KMS-11 (cell line): ENCODE results near the gene MARVELD1.

Experiments
- H2AFZ ChIP-seq: fragments of 200-600 bp; sonication (generic); 2 replicates; pipeline ENCODE4 v1.6.1; 2016; ENCODE audit warnings: antibody characterized with exemption, mixed run types, low read depth
- H3K27ac ChIP-seq: fragments of 200-600 bp; sonication (generic); 2 replicates; pipeline ENCODE4 v1.6.1; 2016; ENCODE audit warnings: mild to moderate bottlenecking, mixed run types
- H3K27me3 ChIP-seq: fragments of 200-600 bp; sonication (generic); 2 replicates; pipeline ENCODE4 v1.6.1; 2017; ENCODE audit warnings: mild to moderate bottlenecking, low read depth, mixed run types, moderate library complexity; ENCODE audit not compliant: insufficient read depth
- H3K36me3 ChIP-seq: fragments of 200-600 bp; sonication (generic); 2 replicates; pipeline ENCODE4 v1.6.1; 2017; ENCODE audit warnings: mild to moderate bottlenecking, mixed run types; ENCODE audit not compliant: insufficient read depth
- H3K4me1 ChIP-seq: fragments of 200-600 bp; sonication (generic); 2 replicates; pipeline ENCODE4 v1.6.1; 2016; ENCODE audit warnings: mild to moderate bottlenecking, low read depth, mixed run types; ENCODE audit not compliant: poor library complexity, severe bottlenecking
- H3K4me2 ChIP-seq: fragments of 200-600 bp; sonication (generic); 2 replicates; pipeline ENCODE4 v1.7.0; 2016; ENCODE audit warnings: mild to moderate bottlenecking, mixed run types
- H3K4me3 ChIP-seq: fragments of 200-600 bp; sonication (generic); IDR thresholded peaks from 2 replicates; pipeline ENCODE4 v1.6.1; 2017; ENCODE audit warnings: low read depth, low read length, mixed read lengths; ENCODE audit not compliant: insufficient read depth
- H3K79me2 ChIP-seq: fragments of 200-600 bp; sonication (generic); 2 replicates; pipeline ENCODE4 v1.6.1; 2016; ENCODE audit warnings: low read depth, mixed run types; ENCODE audit not compliant: insufficient read depth
- H3K9ac ChIP-seq: fragments of 200-600 bp; sonication (generic); 2 replicates; pipeline ENCODE4 v1.6.1; 2016; ENCODE audit warnings: mild to moderate bottlenecking, mixed run types
- H4K20me1 ChIP-seq: fragments of 200-600 bp; sonication (generic); 2 replicates; pipeline ENCODE4 v1.6.1; 2016; ENCODE audit warnings: mild to moderate bottlenecking, mixed run types; ENCODE audit not compliant: insufficient read depth
- TF ChIP-seq, protein P1 (sequence below): fragments of 200-600 bp; sonication (generic); conservative IDR thresholded peaks from 2 replicates; pipeline ENCODE4 v1.6.1; 2017; ENCODE audit warnings: low read depth, mild to moderate bottlenecking, antibody characterized with exemption, low read length, moderate library complexity, mixed read lengths

Gene MARVELD1

GRCh38 chr10:97707134-97707861 lies 6.2 kb upstream of the MARVELD1 start:
- no peak overlapping the region for H2AFZ ChIP-seq
- H3K36me3 ChIP-seq: no peaks in the 10 kb centered on the region
- TF ChIP-seq, protein P1, sequence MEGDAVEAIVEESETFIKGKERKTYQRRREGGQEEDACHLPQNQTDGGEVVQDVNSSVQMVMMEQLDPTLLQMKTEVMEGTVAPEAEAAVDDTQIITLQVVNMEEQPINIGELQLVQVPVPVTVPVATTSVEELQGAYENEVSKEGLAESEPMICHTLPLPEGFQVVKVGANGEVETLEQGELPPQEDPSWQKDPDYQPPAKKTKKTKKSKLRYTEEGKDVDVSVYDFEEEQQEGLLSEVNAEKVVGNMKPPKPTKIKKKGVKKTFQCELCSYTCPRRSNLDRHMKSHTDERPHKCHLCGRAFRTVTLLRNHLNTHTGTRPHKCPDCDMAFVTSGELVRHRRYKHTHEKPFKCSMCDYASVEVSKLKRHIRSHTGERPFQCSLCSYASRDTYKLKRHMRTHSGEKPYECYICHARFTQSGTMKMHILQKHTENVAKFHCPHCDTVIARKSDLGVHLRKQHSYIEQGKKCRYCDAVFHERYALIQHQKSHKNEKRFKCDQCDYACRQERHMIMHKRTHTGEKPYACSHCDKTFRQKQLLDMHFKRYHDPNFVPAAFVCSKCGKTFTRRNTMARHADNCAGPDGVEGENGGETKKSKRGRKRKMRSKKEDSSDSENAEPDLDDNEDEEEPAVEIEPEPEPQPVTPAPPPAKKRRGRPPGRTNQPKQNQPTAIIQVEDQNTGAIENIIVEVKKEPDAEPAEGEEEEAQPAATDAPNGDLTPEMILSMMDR: no peak
- H3K79me2 ChIP-seq: no peaks in the 10 kb centered on the region
- no peak overlapping the region for H3K9ac ChIP-seq
- no peaks in the 10 kb centered on the region for H3K4me1 ChIP-seq
- H4K20me1 ChIP-seq: no peaks in the 10 kb centered on the region
- H3K4me3 ChIP-seq: no peak overlapping the region
- H3K4me2 ChIP-seq: no peak overlapping the region
- H3K27me3 ChIP-seq: no peaks in the 10 kb centered on the region
- no peak overlapping the region for H3K27ac ChIP-seq

DNA sequence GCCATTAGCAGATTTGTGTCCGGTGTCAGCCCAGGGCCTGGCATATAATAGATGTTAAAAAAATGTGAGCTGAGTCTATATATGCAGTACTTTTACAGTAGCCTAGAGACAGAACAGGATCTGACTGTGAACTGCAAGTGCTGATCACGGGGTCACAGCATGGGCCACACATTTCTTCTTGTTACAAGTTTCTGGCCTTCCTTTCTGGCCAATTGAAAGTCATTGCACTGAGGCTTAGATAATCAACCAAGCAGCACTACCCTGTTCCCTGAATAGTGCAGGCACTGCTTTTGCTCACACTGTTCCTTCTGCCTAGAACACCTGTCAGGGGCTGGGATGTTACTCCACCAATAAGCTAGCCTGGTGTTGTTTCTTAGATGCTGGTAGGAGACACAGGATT lies 5.4 kb upstream of the MARVELD1 start:
- Histone ChIP-seq H3K4me1 (peaks cover 5% of the 10 kb centered on the region), H3K4me2 (no peak overlapping the region), H4K20me1 (no peaks in the 10 kb centered on the region), H3K27ac (no peak overlapping the region), H2AFZ (no peak overlapping the region), H3K36me3 (no peaks in the 10 kb centered on the region), H3K79me2 (no peaks in the 10 kb centered on the region), H3K4me3 (no peak overlapping the region), H3K27me3 (no peaks in the 10 kb centered on the region), H3K9ac (no peak overlapping the region)
- TF ChIP-seq, protein P1: no peak

- H3K27me3 ChIP-seq: no peaks in the 10 kb centered on the region
- H3K4me1 ChIP-seq: peaks cover 7% of the 10 kb centered on the region
- TF ChIP-seq, protein P1: peak; percentile 81
- H2AFZ ChIP-seq: no peak overlapping the region
- H3K4me2 ChIP-seq: no peak overlapping the region
- H4K20me1 ChIP-seq: no peaks in the 10 kb centered on the region
- H3K79me2 ChIP-seq: no peaks in the 10 kb centered on the region
- no peak overlapping the region for H3K27ac ChIP-seq
- H3K9ac ChIP-seq: no peak overlapping the region
- H3K36me3 ChIP-seq: no peaks in the 10 kb centered on the region
- no peak overlapping the region for H3K4me3 ChIP-seq
Observed at GRCh38 chr10:97708976-97709946, 4.3 kb upstream of the MARVELD1 start.

DNA sequence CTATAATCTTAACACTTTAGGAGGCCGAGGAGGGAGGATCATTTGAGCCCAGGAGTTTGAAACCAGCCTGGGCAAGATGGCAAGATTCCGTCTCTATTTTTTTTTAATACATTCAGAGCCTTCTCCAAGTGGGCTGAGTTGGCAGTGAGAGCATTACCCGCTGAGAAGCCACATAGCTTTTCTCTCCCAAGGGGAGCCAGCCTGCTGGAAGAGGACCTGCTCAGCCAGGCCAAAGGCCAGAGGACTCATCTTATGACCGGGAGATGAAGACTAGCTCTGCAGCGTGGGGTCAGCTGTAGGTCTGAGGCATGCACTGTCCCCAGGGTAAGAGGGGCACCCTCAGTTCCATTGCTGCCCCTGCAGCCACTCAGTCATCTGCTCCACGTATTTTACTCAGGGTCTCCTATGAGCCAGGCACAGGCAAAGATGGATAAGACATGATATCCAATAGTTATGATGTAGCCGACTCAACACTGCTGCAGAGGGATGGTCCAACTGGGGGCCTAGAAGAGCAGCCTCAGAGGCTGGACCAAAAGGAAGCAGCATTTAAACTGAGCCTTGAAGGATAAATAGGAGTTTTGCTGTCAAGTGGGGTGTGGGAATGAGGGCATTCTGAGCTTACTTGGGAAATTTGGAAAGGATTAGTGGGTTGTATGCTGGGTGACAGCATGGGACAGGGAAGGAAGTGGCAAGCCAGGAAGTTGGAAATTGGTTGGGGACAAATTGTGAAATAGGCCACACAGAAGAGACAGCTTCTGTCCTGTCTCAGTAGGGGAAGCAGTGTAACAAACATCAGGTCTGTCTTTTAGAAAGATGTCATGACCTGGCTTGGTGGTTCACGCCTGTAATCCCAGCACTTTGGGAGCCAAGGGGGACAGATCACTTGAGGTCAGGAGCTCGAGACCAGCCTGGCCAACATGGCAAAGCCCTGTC lies 1.6 kb upstream of the MARVELD1 start:
- Histone ChIP-seq H3K4me1 (peaks cover 7% of the 10 kb centered on the region), H3K27me3 (no peaks in the 10 kb centered on the region), H2AFZ (no peak overlapping the region), H3K79me2 (no peaks in the 10 kb centered on the region), H3K9ac (no peak overlapping the region), H3K27ac (no peak overlapping the region), H3K4me2 (no peak overlapping the region), H3K36me3 (no peaks in the 10 kb centered on the region), H3K4me3 (no peak overlapping the region), H4K20me1 (no peaks in the 10 kb centered on the region)
- TF ChIP-seq, protein P1: no peak
